GM12864 (cell line): ENCODE measurements around the gene LPO.

ENCODE experiments used
- DNase-seq: peaks from one replicate; pipeline ENCODE4 v3.0.0-alpha.2; 2011; ENCODE audit warnings: low read depth
- H3K4me3 ChIP-seq: 2 replicates; pipeline ENCODE4 v1.5.1; 2011; ENCODE audit warnings: mild to moderate bottlenecking, low read depth, low read length, control low read depth
- TF ChIP-seq, protein P1 (sequence below): IDR thresholded peaks from 2 replicates; pipeline ENCODE4 v1.5.1; 2011; ENCODE audit warnings: low read depth, mild to moderate bottlenecking, moderate library complexity, low read length, control low read depth, inconsistent platforms; ENCODE audit errors: missing control alignments

The LPO gene

DNA sequence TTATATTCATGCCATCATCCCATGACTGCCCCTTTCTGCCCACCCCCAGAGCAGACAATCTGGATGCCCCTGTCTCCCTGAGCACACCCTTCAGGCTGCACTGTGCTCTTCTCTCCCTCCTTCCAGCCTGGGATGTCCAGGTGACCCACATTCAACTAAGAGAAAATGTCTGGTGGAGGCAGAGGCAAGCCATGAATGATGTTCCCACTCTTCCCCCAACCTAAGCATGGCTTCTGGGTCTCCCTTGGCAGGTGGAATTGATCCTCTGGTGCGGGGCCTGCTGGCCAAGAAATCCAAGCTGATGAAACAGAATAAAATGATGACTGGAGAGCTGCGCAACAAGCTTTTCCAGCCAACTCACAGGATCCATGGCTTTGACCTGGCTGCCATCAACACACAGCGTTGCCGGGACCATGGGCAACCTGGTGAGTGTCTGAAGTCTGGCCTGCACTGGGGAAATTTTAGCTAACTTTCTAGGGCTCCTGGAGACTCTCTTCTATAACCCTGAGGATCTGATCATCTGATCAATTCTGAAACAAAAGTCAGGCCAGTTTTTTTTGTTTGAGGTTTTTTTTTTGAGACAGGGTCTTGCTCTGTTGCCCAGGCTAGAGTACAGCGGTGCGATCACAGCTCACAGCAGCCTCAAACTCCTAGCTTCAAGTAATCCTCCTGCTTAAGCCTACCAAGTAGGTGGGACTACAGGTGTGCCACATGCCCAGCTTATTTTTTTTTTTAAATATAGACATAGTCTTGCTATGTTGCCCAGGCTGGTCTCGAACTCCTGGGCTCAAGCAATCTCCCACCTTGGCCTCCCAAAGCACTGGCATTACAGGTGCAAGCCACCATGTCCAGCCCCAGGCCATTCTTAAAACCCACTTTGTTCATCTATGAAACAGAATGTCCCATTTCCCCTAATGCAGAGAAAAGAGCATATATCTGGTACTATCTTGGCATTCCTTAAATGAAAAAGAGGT is 27.8 kb downstream of the LPO start:
- no peak for DNase-seq
- H3K4me3 ChIP-seq, result no peak overlapping the region
- TF ChIP-seq, protein P1, sequence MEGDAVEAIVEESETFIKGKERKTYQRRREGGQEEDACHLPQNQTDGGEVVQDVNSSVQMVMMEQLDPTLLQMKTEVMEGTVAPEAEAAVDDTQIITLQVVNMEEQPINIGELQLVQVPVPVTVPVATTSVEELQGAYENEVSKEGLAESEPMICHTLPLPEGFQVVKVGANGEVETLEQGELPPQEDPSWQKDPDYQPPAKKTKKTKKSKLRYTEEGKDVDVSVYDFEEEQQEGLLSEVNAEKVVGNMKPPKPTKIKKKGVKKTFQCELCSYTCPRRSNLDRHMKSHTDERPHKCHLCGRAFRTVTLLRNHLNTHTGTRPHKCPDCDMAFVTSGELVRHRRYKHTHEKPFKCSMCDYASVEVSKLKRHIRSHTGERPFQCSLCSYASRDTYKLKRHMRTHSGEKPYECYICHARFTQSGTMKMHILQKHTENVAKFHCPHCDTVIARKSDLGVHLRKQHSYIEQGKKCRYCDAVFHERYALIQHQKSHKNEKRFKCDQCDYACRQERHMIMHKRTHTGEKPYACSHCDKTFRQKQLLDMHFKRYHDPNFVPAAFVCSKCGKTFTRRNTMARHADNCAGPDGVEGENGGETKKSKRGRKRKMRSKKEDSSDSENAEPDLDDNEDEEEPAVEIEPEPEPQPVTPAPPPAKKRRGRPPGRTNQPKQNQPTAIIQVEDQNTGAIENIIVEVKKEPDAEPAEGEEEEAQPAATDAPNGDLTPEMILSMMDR, result no peak

DNA sequence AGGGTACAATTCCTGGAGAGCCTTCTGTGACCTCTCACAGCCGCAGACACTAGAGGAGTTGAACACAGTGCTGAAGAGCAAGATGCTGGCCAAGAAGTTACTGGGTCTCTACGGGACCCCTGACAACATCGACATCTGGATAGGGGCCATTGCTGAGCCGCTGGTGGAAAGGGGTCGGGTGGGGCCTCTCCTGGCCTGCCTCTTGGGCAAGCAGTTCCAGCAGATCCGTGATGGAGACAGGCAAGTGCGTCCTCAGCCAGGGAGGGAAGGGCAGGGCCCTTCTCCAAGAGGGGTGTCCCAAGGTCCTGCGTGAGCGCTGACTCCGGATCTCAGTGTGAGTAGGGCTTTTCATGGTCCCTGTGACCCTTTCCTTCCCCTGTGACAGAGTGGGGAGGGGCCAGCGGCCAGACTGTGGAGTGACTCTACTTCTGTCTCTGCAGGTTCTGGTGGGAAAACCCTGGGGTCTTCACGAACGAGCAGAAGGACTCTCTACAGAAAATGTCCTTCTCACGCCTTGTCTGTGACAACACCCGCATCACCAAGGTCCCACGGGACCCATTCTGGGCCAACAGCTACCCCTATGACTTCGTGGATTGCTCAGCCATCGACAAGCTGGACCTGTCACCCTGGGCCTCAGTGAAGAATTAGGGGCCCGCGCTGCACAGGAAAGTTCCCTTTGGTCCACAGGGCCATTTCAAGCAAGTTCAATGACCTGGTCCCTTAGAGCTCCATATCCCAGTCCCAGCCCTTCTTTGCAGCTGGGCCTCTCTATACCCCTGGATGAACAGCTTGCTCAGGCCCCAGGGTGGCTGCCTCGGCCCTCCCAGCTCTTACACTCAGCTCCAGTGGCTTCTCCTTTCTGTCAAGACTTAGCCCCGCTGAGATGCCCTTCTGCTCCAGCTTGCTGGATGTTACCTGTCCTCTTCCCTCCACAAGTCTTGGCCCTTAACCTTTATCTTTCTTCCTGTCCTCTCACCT is 29.3 kb downstream of the LPO start:
- TF ChIP-seq, protein P1, result no peak
- no peak for DNase-seq
- H3K4me3 ChIP-seq, result no peak overlapping the region

GRCh38 chr17:58268326-58268725 is 29.9 kb downstream of the LPO start:
- DNase-seq, result no peak
- TF ChIP-seq, protein P1, result no peak
- no peak overlapping the region for H3K4me3 ChIP-seq

DNA sequence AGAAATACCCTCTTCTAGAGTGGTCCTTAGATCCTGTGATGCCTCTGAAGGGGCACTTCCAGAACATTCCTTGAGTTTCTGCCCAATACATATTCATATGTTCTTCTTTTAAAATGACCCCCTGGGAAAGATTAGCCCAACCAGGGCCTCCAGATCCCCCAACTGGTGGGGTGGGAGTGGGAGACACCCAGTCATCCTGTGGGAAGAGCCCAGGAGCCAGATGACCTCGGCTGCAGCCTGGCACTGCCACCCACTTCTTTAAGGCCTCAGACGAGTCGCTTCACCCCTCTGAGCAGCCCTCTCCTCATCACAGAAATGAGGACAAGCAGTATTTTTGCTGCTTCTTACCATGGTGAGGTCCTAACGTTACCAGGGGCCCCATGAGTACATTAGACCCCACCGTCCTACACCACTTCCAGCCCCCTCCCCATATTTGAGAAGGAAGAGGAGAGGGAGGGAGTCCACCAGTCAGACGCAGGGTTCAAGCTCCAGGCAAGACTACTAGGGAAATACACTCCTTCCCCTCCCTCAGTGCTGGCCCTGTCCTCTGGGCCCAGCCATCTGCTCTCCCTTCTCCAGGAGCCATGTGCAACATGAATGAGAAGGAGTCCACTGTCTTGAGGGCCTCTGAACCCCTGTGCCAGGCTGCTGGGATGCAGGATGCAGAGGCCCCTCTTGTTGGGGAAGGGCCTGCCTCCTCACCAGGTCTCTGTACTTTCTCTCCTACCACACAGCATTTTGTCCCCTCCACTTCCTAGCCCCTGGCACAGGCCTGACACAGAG is 30.6 kb downstream of the LPO start:
- TF ChIP-seq, protein P1, result no peak
- no peak for DNase-seq
- no peak overlapping the region for H3K4me3 ChIP-seq

DNA sequence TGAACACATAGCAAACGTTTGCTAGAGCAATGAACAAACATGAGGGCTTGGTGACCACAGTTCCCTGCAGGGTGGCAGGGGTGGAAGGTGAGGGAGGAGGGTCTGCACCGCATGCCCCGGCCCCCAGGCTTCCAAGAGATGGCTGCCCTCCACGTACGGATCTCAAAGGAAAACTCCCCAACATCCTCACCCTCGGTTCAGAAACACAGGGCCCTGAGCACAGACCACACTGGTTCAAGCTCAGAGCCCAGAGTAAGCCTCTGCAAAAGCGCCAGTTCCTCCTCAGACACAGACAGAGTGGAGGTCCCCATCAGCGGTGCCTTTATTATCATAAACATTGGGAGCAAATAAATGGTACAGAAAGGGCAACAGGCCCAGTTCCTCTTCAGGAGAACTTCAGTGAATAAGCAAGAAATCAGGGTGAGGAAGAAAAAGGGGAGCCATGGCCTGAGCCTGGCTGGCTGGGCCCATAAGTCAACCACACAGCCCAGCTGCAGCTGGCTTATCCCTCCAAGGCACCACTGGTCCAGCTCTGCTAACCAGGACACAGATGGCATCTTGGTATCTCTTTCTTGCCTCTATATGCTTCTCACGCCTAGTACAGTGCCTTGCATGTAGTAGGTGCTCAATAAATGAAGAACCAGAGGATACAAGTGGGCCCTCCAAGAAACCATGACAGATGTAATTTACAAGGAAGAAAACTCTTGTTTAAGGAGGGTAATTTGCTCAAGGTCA is 31.3 kb downstream of the LPO start:
- H3K4me3 ChIP-seq, result no peak overlapping the region
- TF ChIP-seq, protein P1, result no peak
- no peak for DNase-seq
